ENCODE results near the gene SPSB1. TPM values are rescaled to one million over a fixed set of nuclear protein-coding genes. Genes with fewer than 3 reads are reported as not detected.

The SPSB1 gene
- total RNA-seq, 3 donors from 2014 or later (not counting 1 experiment from before 2014, with no cell fraction given), result 0.82 to 3.0 (median 1.5) TPM

DNA sequence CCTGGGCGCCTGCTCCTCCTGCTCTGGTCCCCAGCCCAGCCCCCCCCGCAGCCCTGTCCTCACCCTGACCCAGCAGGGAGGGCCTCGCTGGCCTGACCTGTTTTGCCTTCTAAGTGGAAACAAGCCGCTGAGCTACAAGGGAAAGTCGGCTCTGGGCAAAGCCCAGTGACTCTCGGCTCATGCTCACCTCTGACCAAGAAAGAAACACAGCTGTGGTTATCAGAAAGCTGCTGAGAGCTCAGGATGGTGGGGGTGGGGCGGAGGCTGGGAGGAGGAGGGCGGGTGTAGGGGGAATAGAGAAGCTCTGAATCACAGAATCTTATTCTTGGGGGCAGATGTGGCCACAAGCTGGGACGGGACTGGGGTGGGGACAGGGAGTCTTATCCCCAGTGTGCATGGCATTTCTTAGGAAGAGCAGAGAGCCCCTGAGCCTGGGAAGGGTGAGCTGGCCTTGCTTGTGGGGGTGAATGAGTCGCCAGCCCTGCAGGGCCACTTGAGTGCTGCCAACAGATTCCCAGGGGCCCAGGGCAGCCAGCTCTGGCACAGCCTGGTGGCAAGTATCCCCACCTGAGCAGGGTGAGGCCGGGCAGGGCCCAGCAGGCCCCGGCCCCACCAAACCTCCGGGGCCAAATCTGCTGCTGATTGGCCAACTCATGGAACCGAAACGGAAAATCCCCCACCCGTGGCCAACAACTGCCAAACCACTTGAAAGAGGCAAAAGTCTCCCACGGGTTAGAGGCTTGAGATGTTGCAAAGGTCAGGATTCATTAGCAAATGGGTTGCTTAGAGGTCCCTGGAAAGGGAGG is 120.6 kb downstream of the SPSB1 start:
- intact Hi-C loops (cut with micrococcal nuclease), result loop anchor here (2.0 kb wide), 1 partner anchor 16 kb away; no protein-coding TSS in a partner anchor
- TF ChIP-seq, protein P1, sequence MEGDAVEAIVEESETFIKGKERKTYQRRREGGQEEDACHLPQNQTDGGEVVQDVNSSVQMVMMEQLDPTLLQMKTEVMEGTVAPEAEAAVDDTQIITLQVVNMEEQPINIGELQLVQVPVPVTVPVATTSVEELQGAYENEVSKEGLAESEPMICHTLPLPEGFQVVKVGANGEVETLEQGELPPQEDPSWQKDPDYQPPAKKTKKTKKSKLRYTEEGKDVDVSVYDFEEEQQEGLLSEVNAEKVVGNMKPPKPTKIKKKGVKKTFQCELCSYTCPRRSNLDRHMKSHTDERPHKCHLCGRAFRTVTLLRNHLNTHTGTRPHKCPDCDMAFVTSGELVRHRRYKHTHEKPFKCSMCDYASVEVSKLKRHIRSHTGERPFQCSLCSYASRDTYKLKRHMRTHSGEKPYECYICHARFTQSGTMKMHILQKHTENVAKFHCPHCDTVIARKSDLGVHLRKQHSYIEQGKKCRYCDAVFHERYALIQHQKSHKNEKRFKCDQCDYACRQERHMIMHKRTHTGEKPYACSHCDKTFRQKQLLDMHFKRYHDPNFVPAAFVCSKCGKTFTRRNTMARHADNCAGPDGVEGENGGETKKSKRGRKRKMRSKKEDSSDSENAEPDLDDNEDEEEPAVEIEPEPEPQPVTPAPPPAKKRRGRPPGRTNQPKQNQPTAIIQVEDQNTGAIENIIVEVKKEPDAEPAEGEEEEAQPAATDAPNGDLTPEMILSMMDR (IDR thresholded peaks at IDR 0.05), result no peak
- no peaks in the 10 kb centered on the region for H3K36me3 Mint-ChIP-seq
- Histone ChIP-seq H3K4me1 (ENCODE audit: control insufficient read depth, insufficient read depth, low read length) (peaks cover 39% of the 10 kb centered on the region), H3K27ac (ENCODE audit: low read length) (peak overlapping the region; percentile 64), H3K27me3 (ENCODE audit: control insufficient read depth, insufficient read depth, low read length) (peaks cover 8% of the 10 kb centered on the region), H3K4me3 (ENCODE audit: low read length) (no peak overlapping the region), H3K9me3 (ENCODE audit: control insufficient read depth, insufficient read depth, low read length) (no peaks in the 10 kb centered on the region), H3K36me3 (ENCODE audit: control insufficient read depth, insufficient read depth, low read length) (no peaks in the 10 kb centered on the region)
- H3K27me3 Mint-ChIP-seq (ENCODE audit: low read depth in 2 of 2), result peaks cover 14 to 21% of the 10 kb centered on the region in 2 donors
- ATAC-seq (peak; percentile 72 to 84 (median 77)), DNase-seq (peak; percentile 52 to 68)
- peak overlapping the region in 1 of 2 donors; percentile 65 for H3K27ac Mint-ChIP-seq
- H3K4me3 Mint-ChIP-seq, result peak overlapping the region; percentile 72
- WGBS (ENCODE audit: insufficient coverage), result 4% methylated on average over 16 of the region's 17 CpGs
- peaks cover 12 to 28% of the 10 kb centered on the region in 2 donors for H3K4me1 Mint-ChIP-seq
- H3K9me3 Mint-ChIP-seq, result peaks cover 4% of the 10 kb centered on the region in 2 donors

- H3K36me3 ChIP-seq (ENCODE audit: control insufficient read depth, insufficient read depth, low read length), result no peaks in the 10 kb centered on the region
- peak overlapping the region in 1 of 2 donors; percentile 65 for H3K27ac Mint-ChIP-seq
- intact Hi-C loops (cut with micrococcal nuclease), result loop anchor here (2.0 kb wide), 1 partner anchor 15 kb away; no protein-coding TSS in a partner anchor
- H3K4me3 Mint-ChIP-seq, result peak overlapping the region; percentile 72
- DNase-seq (no peak), ATAC-seq (no peak)
- H3K27ac ChIP-seq (ENCODE audit: low read length), result no peak overlapping the region
- WGBS (ENCODE audit: insufficient coverage), result 34% methylated on average over 2 of the region's 4 CpGs
- H3K27me3 ChIP-seq (ENCODE audit: control insufficient read depth, insufficient read depth, low read length), result peaks cover 8% of the 10 kb centered on the region
- H3K4me3 ChIP-seq (ENCODE audit: low read length), result no peak overlapping the region
- H3K9me3 ChIP-seq (ENCODE audit: control insufficient read depth, insufficient read depth, low read length), result no peaks in the 10 kb centered on the region
- peaks cover 39% of the 10 kb centered on the region for H3K4me1 ChIP-seq (ENCODE audit: control insufficient read depth, insufficient read depth, low read length)
- peaks cover 14 to 21% of the 10 kb centered on the region in 2 donors for H3K27me3 Mint-ChIP-seq (ENCODE audit: low read depth in 2 of 2)
- H3K4me1 Mint-ChIP-seq, result peaks cover 12 to 28% of the 10 kb centered on the region in 2 donors
- TF ChIP-seq, protein P1 (IDR thresholded peaks at IDR 0.05), result no peak
- no peaks in the 10 kb centered on the region for H3K36me3 Mint-ChIP-seq
- H3K9me3 Mint-ChIP-seq, result peaks cover 4% of the 10 kb centered on the region in 2 donors
These were observed 121.2 kb downstream of the SPSB1 start for GRCh38 chr1:9413877-9414213.

DNA sequence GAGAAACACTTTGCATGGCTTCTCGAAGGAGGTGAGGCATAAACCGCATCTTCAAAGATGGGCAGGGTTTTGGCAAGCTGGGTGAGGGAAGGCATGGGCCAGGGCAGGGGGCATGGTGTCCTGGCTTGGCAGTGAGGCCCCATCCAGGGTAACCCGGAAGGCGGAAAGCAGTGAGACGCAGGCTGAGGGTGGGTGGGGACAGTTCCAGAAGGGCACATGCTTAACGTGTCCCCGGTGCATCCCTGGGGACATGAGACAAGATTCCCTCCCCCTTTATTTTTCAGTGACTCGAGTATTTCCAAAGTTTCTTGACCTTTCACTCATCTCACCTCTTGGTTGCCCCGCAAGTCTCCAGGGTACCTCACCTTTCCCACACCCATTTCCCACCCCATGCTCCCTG is 123.8 kb downstream of the SPSB1 start:
- DNase-seq (no peak), ATAC-seq (no peak)
- no peak overlapping the region for H3K27ac ChIP-seq (ENCODE audit: low read length)
- Mint-ChIP-seq H3K4me1 (peaks cover 7 to 21% of the 10 kb centered on the region in 2 donors), H3K27ac (no peak overlapping the region), H3K9me3 (no peaks in the 10 kb centered on the region), H3K4me3 (no peak overlapping the region), H3K27me3 (ENCODE audit: low read depth in 2 of 2) (peaks cover 26 to 30% of the 10 kb centered on the region in 2 donors), H3K36me3 (no peaks in the 10 kb centered on the region)
- H3K36me3 ChIP-seq (ENCODE audit: control insufficient read depth, insufficient read depth, low read length), result no peaks in the 10 kb centered on the region
- H3K9me3 ChIP-seq (ENCODE audit: control insufficient read depth, insufficient read depth, low read length), result no peaks in the 10 kb centered on the region
- TF ChIP-seq, protein P1 (IDR thresholded peaks at IDR 0.05), result no peak
- H3K4me1 ChIP-seq (ENCODE audit: control insufficient read depth, insufficient read depth, low read length), result peaks cover 39% of the 10 kb centered on the region
- intact Hi-C loops (cut with micrococcal nuclease), result no loop called here
- WGBS (ENCODE audit: insufficient coverage), result 82% methylated on average over 9 of the region's 9 CpGs
- no peak overlapping the region for H3K4me3 ChIP-seq (ENCODE audit: low read length)
- H3K27me3 ChIP-seq (ENCODE audit: control insufficient read depth, insufficient read depth, low read length), result peaks cover 19% of the 10 kb centered on the region

All from natural killer cell (primary cell).